WI38 (cell line): ENCODE measurements around the gene FOSB.

Experiments used
- H3K4me3 ChIP-seq: 2 replicates; pipeline ENCODE4 v1.5.1; 2011; ENCODE audit warnings: low read depth, mild to moderate bottlenecking, control low read depth, low read length
- TF ChIP-seq, protein P1 (sequence below): IDR thresholded peaks from 2 replicates; pipeline ENCODE4 v1.5.1; 2012; ENCODE audit warnings: low read depth, mild to moderate bottlenecking, control low read depth, low read length

The FOSB gene

DNA sequence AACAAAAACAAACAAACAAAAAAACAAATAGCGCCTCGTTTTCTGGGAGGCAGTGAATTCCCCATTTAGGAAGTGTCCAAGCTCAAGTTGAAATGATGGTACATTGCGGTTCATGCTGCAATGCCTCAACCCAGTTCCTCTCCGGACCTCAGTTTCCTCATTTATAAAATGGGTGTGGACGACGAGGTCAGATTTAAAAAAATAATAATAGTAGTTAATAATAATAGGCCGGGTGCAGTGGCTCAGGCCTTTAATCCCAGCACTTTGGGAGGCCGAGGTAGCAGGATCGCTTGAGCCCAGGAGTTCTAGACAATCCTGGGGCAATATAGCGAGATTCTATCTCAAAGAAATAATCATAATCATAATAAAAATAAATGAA is 28.6 kb upstream of the FOSB start:
- TF ChIP-seq, protein P1, sequence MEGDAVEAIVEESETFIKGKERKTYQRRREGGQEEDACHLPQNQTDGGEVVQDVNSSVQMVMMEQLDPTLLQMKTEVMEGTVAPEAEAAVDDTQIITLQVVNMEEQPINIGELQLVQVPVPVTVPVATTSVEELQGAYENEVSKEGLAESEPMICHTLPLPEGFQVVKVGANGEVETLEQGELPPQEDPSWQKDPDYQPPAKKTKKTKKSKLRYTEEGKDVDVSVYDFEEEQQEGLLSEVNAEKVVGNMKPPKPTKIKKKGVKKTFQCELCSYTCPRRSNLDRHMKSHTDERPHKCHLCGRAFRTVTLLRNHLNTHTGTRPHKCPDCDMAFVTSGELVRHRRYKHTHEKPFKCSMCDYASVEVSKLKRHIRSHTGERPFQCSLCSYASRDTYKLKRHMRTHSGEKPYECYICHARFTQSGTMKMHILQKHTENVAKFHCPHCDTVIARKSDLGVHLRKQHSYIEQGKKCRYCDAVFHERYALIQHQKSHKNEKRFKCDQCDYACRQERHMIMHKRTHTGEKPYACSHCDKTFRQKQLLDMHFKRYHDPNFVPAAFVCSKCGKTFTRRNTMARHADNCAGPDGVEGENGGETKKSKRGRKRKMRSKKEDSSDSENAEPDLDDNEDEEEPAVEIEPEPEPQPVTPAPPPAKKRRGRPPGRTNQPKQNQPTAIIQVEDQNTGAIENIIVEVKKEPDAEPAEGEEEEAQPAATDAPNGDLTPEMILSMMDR: no peak
- H3K4me3 ChIP-seq: peak overlapping the region; percentile 63

DNA sequence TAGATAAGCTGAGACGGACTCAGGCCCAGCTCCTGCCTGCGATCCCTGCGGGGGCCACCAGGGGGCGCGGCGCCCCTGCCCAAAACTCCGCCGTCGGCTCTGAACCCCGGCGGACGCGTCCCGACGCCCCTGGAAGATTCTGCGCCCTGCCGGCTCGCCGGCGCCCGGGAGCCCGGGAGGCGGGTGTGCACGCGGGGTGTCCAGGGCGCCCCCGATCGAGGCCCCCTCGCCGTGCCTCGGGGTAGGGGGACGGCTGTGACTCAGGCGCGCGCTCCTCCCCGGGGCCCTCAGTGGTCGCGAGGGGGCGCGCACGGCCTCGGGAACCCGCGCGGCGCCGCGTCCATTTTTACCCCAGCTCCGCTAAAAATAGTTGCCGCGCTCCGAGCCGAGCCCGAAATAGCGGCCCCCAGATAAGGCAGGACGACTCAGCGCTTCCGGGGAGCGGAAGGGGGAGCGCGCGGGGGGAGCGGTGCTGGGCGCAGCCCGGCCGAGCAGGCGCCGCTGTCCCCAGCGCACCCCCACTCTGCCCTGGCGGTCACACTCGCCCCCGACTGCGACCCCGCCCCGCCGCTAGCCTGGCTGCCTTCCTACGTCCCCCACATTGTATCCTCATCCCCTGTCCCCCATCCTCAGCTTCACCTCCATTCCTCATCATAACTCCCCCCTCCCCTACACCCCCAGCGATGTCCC is 28.1 kb upstream of the FOSB start:
- peak overlapping the region; percentile 63 for H3K4me3 ChIP-seq
- TF ChIP-seq, protein P1: peak; percentile 98

DNA sequence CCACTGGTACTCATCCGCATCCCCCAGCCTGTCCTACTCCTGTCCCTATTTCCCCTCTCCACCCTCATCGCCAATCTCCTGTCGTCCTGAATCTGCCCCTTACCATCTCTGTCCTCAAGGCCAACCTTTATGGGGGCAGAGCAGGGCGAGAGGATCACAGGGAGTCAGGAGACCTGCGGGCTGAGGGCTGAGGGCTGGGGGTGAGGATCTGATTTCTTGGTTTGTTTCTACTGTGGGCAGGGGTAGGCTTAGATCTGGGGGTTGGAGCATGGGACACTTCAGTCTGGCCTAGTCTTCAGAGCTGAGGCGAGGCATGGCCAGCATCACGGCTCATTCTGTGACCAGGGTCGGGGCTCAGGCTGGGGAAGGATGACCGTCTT is 27.5 kb upstream of the FOSB start:
- TF ChIP-seq, protein P1: no peak
- H3K4me3 ChIP-seq: peak overlapping the region; percentile 63

DNA sequence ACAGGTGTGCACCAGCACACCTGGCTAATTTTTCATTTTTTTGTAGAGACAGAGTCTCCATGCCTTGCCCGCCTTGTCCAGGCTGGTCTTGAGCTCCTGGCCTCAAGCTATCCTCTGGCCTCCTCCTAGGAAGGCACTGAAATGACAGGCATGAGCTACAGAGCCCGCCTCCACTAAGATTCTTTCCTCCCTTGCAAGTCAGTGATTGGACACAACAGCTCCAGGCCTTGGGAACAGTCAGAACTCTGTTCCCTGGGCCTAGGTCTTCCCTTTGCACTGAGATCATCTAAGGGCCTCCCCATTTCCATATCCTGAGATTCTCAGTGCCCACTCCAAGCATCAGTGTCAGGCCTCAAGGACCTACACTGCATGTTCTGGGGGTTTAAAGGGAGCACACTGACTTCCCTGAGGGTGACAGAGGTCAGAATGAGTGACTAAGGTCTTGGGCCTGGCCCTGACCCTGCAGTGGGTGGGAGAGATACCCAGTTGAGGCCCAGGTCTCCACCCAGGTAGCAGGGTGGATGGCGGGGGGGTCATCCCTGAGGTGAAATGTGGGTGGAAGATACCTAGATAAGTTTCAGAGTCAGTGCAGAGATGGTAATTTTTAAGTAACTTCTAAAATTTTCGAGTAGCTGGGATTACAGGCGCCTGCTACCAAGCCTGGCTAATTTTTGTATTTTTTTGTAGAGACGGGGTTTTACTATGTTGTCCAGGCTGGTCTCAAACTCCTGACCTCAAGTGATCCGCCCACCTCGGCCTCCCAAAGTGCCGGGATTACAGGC is 26.7 kb upstream of the FOSB start:
- TF ChIP-seq, protein P1: no peak
- no peak overlapping the region for H3K4me3 ChIP-seq

DNA sequence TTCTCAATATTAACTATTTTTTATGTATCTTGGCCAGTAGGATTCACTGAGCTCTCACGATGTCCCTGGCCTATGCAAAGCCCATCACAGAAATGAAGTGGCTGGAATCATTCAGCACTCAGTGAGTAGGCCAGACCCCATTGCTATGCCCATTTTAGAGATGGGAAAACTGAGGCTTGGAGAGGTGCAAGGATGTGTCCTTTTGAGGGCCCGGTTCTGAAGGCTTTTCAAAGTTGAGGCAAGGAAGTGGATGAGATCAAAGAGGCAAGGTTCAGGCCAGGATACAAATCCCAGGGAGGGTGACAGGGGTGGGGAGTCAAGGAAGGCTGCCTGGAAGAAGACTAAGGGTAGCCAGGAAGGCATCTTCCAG is 25.4 kb upstream of the FOSB start:
- TF ChIP-seq, protein P1: no peak
- H3K4me3 ChIP-seq: no peak overlapping the region

DNA sequence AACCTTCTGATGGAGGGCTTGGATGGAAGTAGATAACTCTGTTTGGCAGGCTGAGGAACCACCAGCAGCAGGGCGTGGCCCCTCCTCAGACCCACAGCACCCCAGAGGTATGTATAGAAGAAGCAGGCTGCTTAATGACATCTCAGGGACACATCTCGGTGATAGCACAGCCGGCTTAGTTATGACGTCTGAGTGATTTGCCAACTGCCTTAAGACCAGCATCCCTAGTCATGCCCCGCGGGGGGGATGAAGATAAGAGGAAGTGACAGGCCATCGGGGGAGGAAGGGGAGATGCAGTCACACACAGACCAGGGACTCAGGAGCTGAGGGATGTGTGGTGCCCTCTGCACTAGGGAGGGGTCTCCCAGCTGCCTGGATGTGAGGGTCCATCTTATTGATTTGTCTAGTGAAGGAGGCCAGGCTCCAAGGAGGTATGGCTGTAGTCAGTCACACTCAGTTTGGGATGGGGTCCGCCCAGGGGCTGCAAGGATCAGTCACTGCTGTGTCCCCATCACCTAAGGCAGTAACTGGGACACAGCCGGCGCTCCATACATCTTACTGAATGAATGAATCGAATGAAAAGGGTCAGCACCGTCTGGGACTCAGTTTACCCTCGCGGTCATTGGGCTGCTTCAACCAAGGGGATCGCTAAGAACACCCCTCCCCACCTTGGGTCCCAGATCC is 24.9 kb upstream of the FOSB start:
- TF ChIP-seq, protein P1: no peak
- peak overlapping the region; percentile 53 for H3K4me3 ChIP-seq
